ENCODE measurements around the gene TIMM29. TPM values are rescaled to one million over a fixed set of nuclear protein-coding genes. Genes with fewer than 3 reads are reported as not detected.

The TIMM29 gene
- total RNA-seq, 1 experiment from 2014 or later: 30.4 TPM

DNA sequence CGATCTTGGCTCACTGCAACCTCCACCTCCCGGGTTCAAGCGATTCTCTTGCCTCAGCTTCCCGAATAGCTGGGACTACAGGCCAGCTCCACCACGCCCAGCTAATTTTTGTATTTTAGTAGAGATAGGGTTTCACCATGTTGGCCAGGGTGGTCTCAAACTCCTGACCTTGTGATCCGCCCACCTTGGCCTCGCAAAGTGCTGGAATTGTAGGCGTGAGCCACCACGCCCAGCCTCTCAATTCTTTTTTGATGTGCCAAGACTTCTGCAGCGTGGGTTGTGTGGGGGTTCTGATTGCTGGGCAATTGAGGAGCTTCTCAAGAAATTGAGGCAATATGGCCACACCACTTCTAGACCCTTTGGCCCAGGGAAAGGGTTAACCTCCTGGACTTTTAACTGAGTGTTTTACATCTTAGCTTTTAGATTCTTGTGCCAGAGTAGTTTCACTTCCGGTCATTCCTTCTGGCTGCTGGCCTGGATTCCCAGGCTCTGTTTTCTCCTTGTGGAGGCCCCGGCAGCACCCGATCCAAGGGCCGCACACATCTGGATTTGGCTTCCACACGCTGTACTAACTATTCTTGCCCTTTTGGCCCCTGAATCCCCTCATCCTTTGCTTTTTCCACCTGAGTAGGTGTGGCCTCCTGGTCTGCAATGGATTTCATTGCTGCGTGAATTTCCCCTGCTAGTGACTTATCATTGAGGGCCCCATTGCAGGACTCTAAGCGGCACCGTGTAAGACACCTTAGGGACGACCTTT, 46.9 kb downstream of the TIMM29 start:
- Mint-ChIP-seq H3K27me3 (ENCODE audit: insufficient read depth, unreplicated experiment) (no peaks in the 10 kb centered on the region), H3K4me3 (ENCODE audit: unreplicated experiment) (peak overlapping the region; percentile 22), H3K4me1 (ENCODE audit: low read depth, unreplicated experiment) (peaks cover 10% of the 10 kb centered on the region), H3K9me3 (ENCODE audit: unreplicated experiment) (no peaks in the 10 kb centered on the region), H3K36me3 (ENCODE audit: insufficient read depth, unreplicated experiment) (peaks cover 30% of the 10 kb centered on the region), H3K27ac (ENCODE audit: unreplicated experiment) (peak overlapping the region; percentile 62)
- intact Hi-C loops (cut with micrococcal nuclease; ENCODE audit: unreplicated experiment): no loop called here
- H3K4me1 ChIP-seq: peaks cover 12% of the 10 kb centered on the region
- TF ChIP-seq, protein P1, sequence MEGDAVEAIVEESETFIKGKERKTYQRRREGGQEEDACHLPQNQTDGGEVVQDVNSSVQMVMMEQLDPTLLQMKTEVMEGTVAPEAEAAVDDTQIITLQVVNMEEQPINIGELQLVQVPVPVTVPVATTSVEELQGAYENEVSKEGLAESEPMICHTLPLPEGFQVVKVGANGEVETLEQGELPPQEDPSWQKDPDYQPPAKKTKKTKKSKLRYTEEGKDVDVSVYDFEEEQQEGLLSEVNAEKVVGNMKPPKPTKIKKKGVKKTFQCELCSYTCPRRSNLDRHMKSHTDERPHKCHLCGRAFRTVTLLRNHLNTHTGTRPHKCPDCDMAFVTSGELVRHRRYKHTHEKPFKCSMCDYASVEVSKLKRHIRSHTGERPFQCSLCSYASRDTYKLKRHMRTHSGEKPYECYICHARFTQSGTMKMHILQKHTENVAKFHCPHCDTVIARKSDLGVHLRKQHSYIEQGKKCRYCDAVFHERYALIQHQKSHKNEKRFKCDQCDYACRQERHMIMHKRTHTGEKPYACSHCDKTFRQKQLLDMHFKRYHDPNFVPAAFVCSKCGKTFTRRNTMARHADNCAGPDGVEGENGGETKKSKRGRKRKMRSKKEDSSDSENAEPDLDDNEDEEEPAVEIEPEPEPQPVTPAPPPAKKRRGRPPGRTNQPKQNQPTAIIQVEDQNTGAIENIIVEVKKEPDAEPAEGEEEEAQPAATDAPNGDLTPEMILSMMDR (IDR thresholded peaks at IDR 0.05; ENCODE audit: insufficient read depth in 1 of 2, low read depth in 1 of 2, low read length in 1 of 2, severe bottlenecking in 1 of 2, unreplicated experiment in 1 of 2): no peak
- no peak overlapping the region for H3K4me3 ChIP-seq (ENCODE audit: low read depth, low read length)
- no TSS peak for BruUV-seq (replicated peaks)
- ChIA-PET CTCF (interaction anchor here (0.6 to 0.7 kb wide), 3 partner anchors 22 to 36 kb away, joined by 6 to 7 read pairs (median 6); no protein-coding TSS in a partner anchor), POLR2A (interaction anchor here (0.7 kb wide), 1 partner anchor 36 kb away, joined by 3 read pairs; no protein-coding TSS in a partner anchor)
- no peaks in the 10 kb centered on the region for H3K9me3 ChIP-seq
- H3K27me3 ChIP-seq (replicated peaks; ENCODE audit: control insufficient read depth, insufficient read depth, low read length): no peaks in the 10 kb centered on the region
- DNase-seq: peak in 1 of 2 experiments; percentile 50
- no peaks in the 10 kb centered on the region; the same call in 1 of the 2 replicates for H3K36me3 ChIP-seq (ENCODE audit: control insufficient read depth, insufficient read depth, low read length)

DNA sequence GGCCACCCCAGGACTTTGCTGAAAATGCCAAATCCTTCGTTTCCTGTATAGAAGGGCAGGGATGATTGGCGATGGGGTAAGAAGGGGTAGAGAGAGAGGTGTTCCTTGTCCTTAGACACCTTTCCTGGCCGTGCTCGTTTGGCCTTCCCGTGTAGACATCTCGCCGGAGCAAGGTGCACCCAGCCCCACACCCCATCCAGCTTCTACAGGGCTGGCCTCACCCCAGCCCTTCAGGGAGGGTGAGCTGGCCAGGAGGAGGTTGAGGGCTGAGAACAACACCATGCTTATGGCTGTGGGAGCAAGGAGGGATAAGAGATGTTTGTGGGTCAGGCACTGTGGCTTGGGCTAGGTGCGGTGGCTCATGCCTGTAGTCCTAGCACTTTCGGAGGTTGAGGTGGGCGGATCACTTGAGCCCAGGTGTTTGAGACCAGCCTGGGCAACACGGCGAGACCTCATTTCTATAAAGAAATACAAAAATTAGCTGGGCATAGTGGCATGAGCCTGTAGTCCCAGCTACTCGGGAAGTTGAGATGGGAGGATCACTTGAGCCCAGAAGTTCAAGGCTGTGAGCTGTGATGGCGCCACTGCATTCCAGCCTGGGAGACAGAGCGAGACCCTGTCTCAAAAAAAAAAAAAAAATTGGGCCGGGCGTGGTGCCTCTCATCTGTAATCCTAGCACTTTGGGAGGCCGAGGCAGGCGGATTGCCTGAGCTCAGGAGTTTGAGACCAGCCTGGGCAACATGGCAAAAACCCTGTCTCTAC, 47.7 kb downstream of the TIMM29 start:
- Mint-ChIP-seq H3K36me3 (ENCODE audit: insufficient read depth, unreplicated experiment) (peaks cover 35% of the 10 kb centered on the region), H3K9me3 (ENCODE audit: unreplicated experiment) (no peaks in the 10 kb centered on the region), H3K27me3 (ENCODE audit: insufficient read depth, unreplicated experiment) (no peaks in the 10 kb centered on the region), H3K4me3 (ENCODE audit: unreplicated experiment) (peak overlapping the region; percentile 22), H3K4me1 (ENCODE audit: low read depth, unreplicated experiment) (peaks cover 10% of the 10 kb centered on the region), H3K27ac (ENCODE audit: unreplicated experiment) (peak overlapping the region; percentile 62)
- ChIA-PET POLR2A (no interaction called here), CTCF (no interaction called here)
- TF ChIP-seq, protein P1 (IDR thresholded peaks at IDR 0.05; ENCODE audit: insufficient read depth in 1 of 2, low read depth in 1 of 2, low read length in 1 of 2, severe bottlenecking in 1 of 2, unreplicated experiment in 1 of 2): no peak
- BruUV-seq (replicated peaks): no TSS peak
- peaks cover 12% of the 10 kb centered on the region for H3K4me1 ChIP-seq
- intact Hi-C loops (cut with micrococcal nuclease; ENCODE audit: unreplicated experiment): no loop called here
- no peak overlapping the region for H3K4me3 ChIP-seq (ENCODE audit: low read depth, low read length)
- H3K36me3 ChIP-seq (ENCODE audit: control insufficient read depth, insufficient read depth, low read length): no peaks in the 10 kb centered on the region; the same call in 1 of the 2 replicates
- H3K27me3 ChIP-seq (replicated peaks; ENCODE audit: control insufficient read depth, insufficient read depth, low read length): no peaks in the 10 kb centered on the region
- DNase-seq: no peak
- H3K9me3 ChIP-seq: no peaks in the 10 kb centered on the region

- H3K27ac Mint-ChIP-seq (ENCODE audit: unreplicated experiment): no peak overlapping the region
- TF ChIP-seq, protein P1 (IDR thresholded peaks at IDR 0.05; ENCODE audit: insufficient read depth in 1 of 2, low read depth in 1 of 2, low read length in 1 of 2, severe bottlenecking in 1 of 2, unreplicated experiment in 1 of 2): no peak
- CTCF ChIA-PET: no interaction called here
Measured at GRCh38 chr19:10977742-10978092, 49.1 kb downstream of the TIMM29 start.

More at GRCh38 chr19:10977742-10978092, 49.1 kb downstream of the TIMM29 start:
- no peaks in the 10 kb centered on the region for H3K9me3 Mint-ChIP-seq (ENCODE audit: unreplicated experiment)
- Histone ChIP-seq H3K36me3 (ENCODE audit: control insufficient read depth, insufficient read depth, low read length) (no peaks in the 10 kb centered on the region), H3K4me3 (ENCODE audit: low read depth, low read length) (no peak overlapping the region), H3K4me1 (peaks cover 12% of the 10 kb centered on the region), H3K9me3 (no peaks in the 10 kb centered on the region), H3K27me3 (replicated peaks; ENCODE audit: control insufficient read depth, insufficient read depth, low read length) (no peaks in the 10 kb centered on the region)
- no peaks in the 10 kb centered on the region for H3K27me3 Mint-ChIP-seq (ENCODE audit: insufficient read depth, unreplicated experiment)
- no peak overlapping the region for H3K4me3 Mint-ChIP-seq (ENCODE audit: unreplicated experiment)
- intact Hi-C loops (cut with micrococcal nuclease; ENCODE audit: unreplicated experiment): no loop called here
- H3K4me1 Mint-ChIP-seq (ENCODE audit: low read depth, unreplicated experiment): peaks cover 10% of the 10 kb centered on the region
- BruUV-seq (replicated peaks): no TSS peak
- POLR2A ChIA-PET: interaction anchor here (0.6 kb wide), 1 partner anchor 25 kb away, joined by 3 read pairs; no protein-coding TSS in a partner anchor
- DNase-seq: no peak
- peaks cover 43% of the 10 kb centered on the region for H3K36me3 Mint-ChIP-seq (ENCODE audit: insufficient read depth, unreplicated experiment)
